Spleen (tissue), 11 donors: ENCODE results near the gene VWCE. TPM values are rescaled to one million over a fixed set of nuclear protein-coding genes. Genes with fewer than 3 reads are reported as not detected.

Experiments
- DNase-seq: peaks from one replicate; pipeline ENCODE4 v3.0.0-alpha.2; 2020
- H3K27ac ChIP-seq, 8 donors: fragments of 200-600 bp; sonication (generic) in 7 of 8; 1 replicate in 4 of 8; 2 replicates in 4 of 8; pipeline versions ENCODE4 v1.5.0 to v1.8.0; 2016 to 2021; ENCODE audit warnings: inconsistent platforms in 4 of 8, mild to moderate bottlenecking in 4 of 8, moderate library complexity in 1 of 8
- H3K27me3 ChIP-seq, 7 donors: fragments of 200-600 bp; sonication (generic) in 6 of 7; replicated peaks in 1 of 7; 1 replicate in 4 of 7; 2 replicates in 3 of 7; pipeline versions ENCODE4 v1.5.0 to v1.8.0; 2016 to 2021; ENCODE audit warnings: inconsistent platforms in 3 of 7, mild to moderate bottlenecking in 1 of 7
- H3K36me3 ChIP-seq, 6 donors: fragments of 200-600 bp; sonication (generic) in 5 of 6; 1 replicate in 4 of 6; 2 replicates in 2 of 6; pipeline versions ENCODE4 v1.5.0 to v1.8.0; 2016 to 2021; ENCODE audit warnings: inconsistent platforms in 2 of 6
- H3K4me1 ChIP-seq, 6 donors: fragments of 200-600 bp; sonication (generic) in 5 of 6; 1 replicate in 3 of 6; 2 replicates in 3 of 6; pipeline versions ENCODE4 v1.5.0 to v1.8.0; 2016 to 2021; ENCODE audit warnings: inconsistent platforms in 3 of 6
- H3K4me3 ChIP-seq, 8 donors: fragments of 200-600 bp; sonication (generic) in 7 of 8; 1 replicate in 4 of 8; 2 replicates in 4 of 8; pipeline versions ENCODE4 v1.5.0 to v1.8.0; 2016 to 2021; ENCODE audit warnings: inconsistent platforms in 4 of 8, mild to moderate bottlenecking in 4 of 8, moderate library complexity in 2 of 8
- H3K9me3 ChIP-seq, 8 donors: fragments of 200-600 bp; sonication (generic) in 7 of 8; 1 replicate in 4 of 8; 2 replicates in 4 of 8; pipeline versions ENCODE4 v1.5.0 to v1.8.0; 2016 to 2021; ENCODE audit warnings: inconsistent platforms in 4 of 8
- CTCF ChIP-seq, 11 experiments: fragments of 200-600 bp in 7 of 11; fragments of 450-650 bp in 4 of 11; sonication (generic) in 4 of 11; IDR thresholded peaks in 8 of 11; conservative IDR thresholded peaks in 3 of 11; 1 replicate in 7 of 11; 2 replicates in 4 of 11; pipeline versions ENCODE4 v1.4.0 to v1.8.0; 2016 to 2021; ENCODE audit warnings: antibody characterized with exemption in 11 of 11, inconsistent platforms in 4 of 11, mild to moderate bottlenecking in 1 of 11
- POLR2A ChIP-seq, 3 donors: fragments of 450-650 bp; IDR thresholded peaks; one replicate each; pipeline ENCODE4 v1.5.1; 2017; ENCODE audit warnings: antibody characterized with exemption in 3 of 3, mild to moderate bottlenecking in 1 of 3
- POLR2AphosphoS5 ChIP-seq, 3 donors: sonication (generic); formaldehyde crosslinking; IDR thresholded peaks; one replicate each; pipeline ENCODE4 v1.5.1; 2017; ENCODE audit warnings: antibody characterized with exemption in 3 of 3
- WGBS, 5 donors: extraction: QIAGEN DNeasy Blood & Tissue Kit in 3 of 5; methylation state at CpG; one replicate each; pipeline versions ENCODE4 v1.1.5 to v1.1.7; 2013 to 2018; 5-methylcytosine and 5-hydroxymethylcytosine counted together
- intact Hi-C: fragments of 100-400 bp; cut with DNase I; formaldehyde crosslinking; loops from one replicate; pipeline ENCODE4 v1.15.0; 2023; ENCODE audit warnings: low total_unique reads
- polyA plus RNA-seq, 3 donors: library from polyadenylated mRNA; stranded (reverse); fragments of 200-250 nt; gene quantifications; one replicate each; pipeline ENCODE4 v1.2.1, GENCODE V29; 2013
- total RNA-seq, 7 donors: library from RNA; depleted of rRNA in 3 of 7; stranded (reverse); fragments of >200 nt in 3 of 7; fragmentation: NEBNext Ultra II Directional in 4 of 7; extraction: Animal tissue kit (Norgen Biotek cat#: 25700) in 4 of 7; gene quantifications; one replicate each; pipeline versions ENCODE4 v1.1.0 to v1.2.1, GENCODE V29; 2016 to 2021
- donor health status: healthy with polysubstance abuse.
- donor health status: DM: no; HTN: no; CAD: no; lungs with moderate emphysema.
- donor health status: DM: no; HTN: no; CAD: no.
- donor health status: Bipolar disorder and iron deficiency.
- donor health status: healthy.
- donor health status: DM: no; HTN: no; CAD: no.
- donor health status: DM: yes; HTN: yes; CAD: no.

Gene VWCE
- total and polyA plus RNA-seq, 10 donors = 0.23 to 3.2 (median 1.2) TPM

GRCh38 chr11:61309739-61310138, 14.6 kb upstream of the VWCE start:
- H3K9me3 ChIP-seq = no peaks in the 10 kb centered on the region
- no peak for TF ChIP-seq POLR2A (IDR thresholded peaks at IDR 0.05)
- no peak for TF ChIP-seq CTCF (IDR thresholded peaks at IDR 0.05 in 8 of 11, conservative IDR thresholded peaks at IDR 0.05 in 3 of 11)
- no peak for TF ChIP-seq POLR2AphosphoS5 (IDR thresholded peaks at IDR 0.05)
- no peak for DNase-seq
- intact Hi-C loops = no loop called here
- no peaks in the 10 kb centered on the region for H3K4me1 ChIP-seq
- H3K27me3 ChIP-seq = no peaks in the 10 kb centered on the region
- 83 to 94% (median 89%) methylated on average over 6 to 7 of the region's 7 CpGs for WGBS, 5 donors
- H3K27ac ChIP-seq = no peak overlapping the region
- H3K4me3 ChIP-seq = no peak overlapping the region
- peaks cover 8 to 100% (median 99%) of the 10 kb centered on the region in 6 donors for H3K36me3 ChIP-seq

GRCh38 chr11:61309141-61309540, 14.0 kb upstream of the VWCE start:
- peaks cover 8 to 100% (median 99%) of the 10 kb centered on the region in 6 donors for H3K36me3 ChIP-seq
- H3K27ac ChIP-seq = no peak overlapping the region
- WGBS, 5 donors = 91 to 97% (median 94%) methylated on average over 4 of the region's 4 CpGs
- H3K4me3 ChIP-seq = no peak overlapping the region
- H3K4me1 ChIP-seq = no peaks in the 10 kb centered on the region
- intact Hi-C loops = no loop called here
- no peaks in the 10 kb centered on the region for H3K27me3 ChIP-seq
- TF ChIP-seq CTCF (IDR thresholded peaks at IDR 0.05 in 8 of 11, conservative IDR thresholded peaks at IDR 0.05 in 3 of 11) (no peak), POLR2A (IDR thresholded peaks at IDR 0.05) (no peak), POLR2AphosphoS5 (IDR thresholded peaks at IDR 0.05) (no peak)
- no peak for DNase-seq
- H3K9me3 ChIP-seq = no peaks in the 10 kb centered on the region

- intact Hi-C loops = no loop called here
- no peaks in the 10 kb centered on the region for H3K9me3 ChIP-seq
- DNase-seq = no peak
- peaks cover 6 to 100% (median 98%) of the 10 kb centered on the region in 6 donors for H3K36me3 ChIP-seq
- no peaks in the 10 kb centered on the region for H3K27me3 ChIP-seq
- H3K4me3 ChIP-seq = no peak overlapping the region
- no peaks in the 10 kb centered on the region for H3K4me1 ChIP-seq
- H3K27ac ChIP-seq = no peak overlapping the region
- no peak for TF ChIP-seq POLR2A (IDR thresholded peaks at IDR 0.05)
- no peak for TF ChIP-seq CTCF (IDR thresholded peaks at IDR 0.05 in 8 of 11, conservative IDR thresholded peaks at IDR 0.05 in 3 of 11)
- TF ChIP-seq POLR2AphosphoS5 (IDR thresholded peaks at IDR 0.05) = no peak
- 80 to 100% (median 94%) methylated on average over 1 of the region's 1 CpG for WGBS, 5 donors
Measured at GRCh38 chr11:61307354-61307753, 12.2 kb upstream of the VWCE start.

- H3K36me3 ChIP-seq = peaks cover 6 to 100% (median 98%) of the 10 kb centered on the region in 6 donors
- no peaks in the 10 kb centered on the region for H3K4me1 ChIP-seq
- no peaks in the 10 kb centered on the region for H3K27me3 ChIP-seq
- H3K27ac ChIP-seq = no peak overlapping the region
- no peaks in the 10 kb centered on the region for H3K9me3 ChIP-seq
- 77 to 90% (median 85%) methylated on average over 1 of the region's 1 CpG for WGBS, 5 donors
- H3K4me3 ChIP-seq = no peak overlapping the region
- intact Hi-C loops = no loop called here
- TF ChIP-seq CTCF (IDR thresholded peaks at IDR 0.05 in 8 of 11, conservative IDR thresholded peaks at IDR 0.05 in 3 of 11) (no peak), POLR2A (IDR thresholded peaks at IDR 0.05) (no peak), POLR2AphosphoS5 (IDR thresholded peaks at IDR 0.05) (no peak)
- DNase-seq = no peak
Measured at GRCh38 chr11:61306221-61306620, 11.1 kb upstream of the VWCE start.
